HEK293T (cell line): ENCODE results near the gene PAX4.

Experiments
- BHLHE40 ChIP-seq: fragments of 450-650 bp; IDR thresholded peaks from 2 replicates; pipeline ENCODE4 v1.6.1; 2016; ENCODE audit warnings: mild to moderate bottlenecking, moderate library complexity, borderline replicate concordance
- ELF4 ChIP-seq: fragments of 450-650 bp; IDR thresholded peaks from 2 replicates; pipeline ENCODE4 v1.6.1; 2017; ENCODE audit warnings: antibody characterized with exemption
- FOXA1 ChIP-seq: fragments of 450-650 bp; IDR thresholded peaks from 2 replicates; pipeline ENCODE4 v1.6.1; 2016; ENCODE audit warnings: mild to moderate bottlenecking
- FOXM1 ChIP-seq: fragments of 450-650 bp; IDR thresholded peaks from 2 replicates; pipeline ENCODE4 v1.6.1; 2017; ENCODE audit warnings: mild to moderate bottlenecking, borderline replicate concordance
- HDGF ChIP-seq: fragments of 450-650 bp; IDR thresholded peaks from 2 replicates; pipeline ENCODE4 v1.6.1; 2017; ENCODE audit warnings: antibody characterized with exemption, borderline replicate concordance
- LEF1 ChIP-seq: fragments of 450-650 bp; IDR thresholded peaks from 2 replicates; pipeline ENCODE4 v1.6.1; 2017; ENCODE audit warnings: mild to moderate bottlenecking, borderline replicate concordance
- SP1 ChIP-seq: fragments of 450-650 bp; IDR thresholded peaks from 2 replicates; pipeline ENCODE4 v1.6.1; 2017
- SUZ12 ChIP-seq: fragments of 450-650 bp; IDR thresholded peaks from 2 replicates; pipeline ENCODE4 v1.6.1; 2016; ENCODE audit warnings: mild to moderate bottlenecking
- TARDBP ChIP-seq: fragments of 450-650 bp; IDR thresholded peaks from 2 replicates; pipeline ENCODE4 v1.6.1; 2016
- TF ChIP-seq, protein P1 (sequence below): fragments of 450-650 bp; IDR thresholded peaks from 2 replicates; pipeline ENCODE4 v1.6.1; 2016

DNA sequence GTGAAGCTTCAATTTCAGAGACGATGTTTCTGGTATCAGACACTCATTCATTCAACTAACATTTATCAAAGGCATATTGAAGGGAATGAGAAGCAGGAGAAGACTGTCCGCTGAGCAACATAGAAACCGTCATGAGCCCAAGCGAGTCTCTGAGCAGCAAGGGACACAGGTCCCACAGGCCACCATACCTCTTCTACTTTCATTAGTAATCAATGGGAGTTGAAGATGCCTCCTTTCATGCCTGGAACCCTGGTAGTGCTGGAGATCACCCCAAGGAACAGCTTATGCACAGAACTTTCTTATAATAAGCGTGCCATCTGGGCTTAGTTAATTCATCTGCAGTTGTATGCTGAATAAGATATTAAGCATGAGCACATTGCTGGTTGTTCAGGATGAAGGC lies 1.2 kb downstream of the PAX4 start:
- TF ChIP-seq, protein P1, sequence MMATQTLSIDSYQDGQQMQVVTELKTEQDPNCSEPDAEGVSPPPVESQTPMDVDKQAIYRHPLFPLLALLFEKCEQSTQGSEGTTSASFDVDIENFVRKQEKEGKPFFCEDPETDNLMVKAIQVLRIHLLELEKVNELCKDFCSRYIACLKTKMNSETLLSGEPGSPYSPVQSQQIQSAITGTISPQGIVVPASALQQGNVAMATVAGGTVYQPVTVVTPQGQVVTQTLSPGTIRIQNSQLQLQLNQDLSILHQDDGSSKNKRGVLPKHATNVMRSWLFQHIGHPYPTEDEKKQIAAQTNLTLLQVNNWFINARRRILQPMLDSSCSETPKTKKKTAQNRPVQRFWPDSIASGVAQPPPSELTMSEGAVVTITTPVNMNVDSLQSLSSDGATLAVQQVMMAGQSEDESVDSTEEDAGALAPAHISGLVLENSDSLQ: no peak
- TF ChIP-seq SUZ12 (no peak), LEF1 (no peak), FOXA1 (no peak), FOXM1 (no peak), SP1 (no peak), BHLHE40 (no peak), ELF4 (no peak), TARDBP (no peak), HDGF (no peak)
